GM18520 (cell line): ENCODE data around the gene CYP4F11.
"Not testable (repeated sequence)": the region's sequence is repeated elsewhere in the genome, so short reads cannot be mapped to it uniquely, and the experiment has no call there.

ENCODE experiments used
- ATAC-seq: cut with Tn5 transposase; IDR thresholded peaks from one replicate; pipeline ENCODE4 v1.9.1; 2021; ENCODE audit not compliant: unreplicated experiment

CYP4F11 gene

DNA sequence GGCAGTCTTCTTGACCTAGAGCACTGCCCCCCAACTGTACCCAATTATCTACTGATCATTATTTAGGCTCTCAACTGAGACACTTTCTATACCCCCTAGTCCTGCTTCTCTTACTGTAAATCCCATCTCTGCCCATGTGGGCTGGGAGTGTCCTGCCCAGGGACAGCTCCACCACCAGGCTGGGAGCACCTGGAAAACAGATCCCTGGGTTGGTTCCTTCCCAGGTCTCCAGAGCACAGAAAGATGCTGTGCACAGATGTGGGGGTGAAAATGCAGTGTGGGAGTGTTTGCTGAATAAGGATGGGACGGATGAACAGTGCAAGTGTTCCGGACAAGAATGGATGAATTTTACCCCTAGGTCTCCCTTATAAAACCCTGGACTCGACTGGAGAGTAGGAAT is 49.2 kb downstream of the CYP4F11 start:
- no peak for ATAC-seq

DNA sequence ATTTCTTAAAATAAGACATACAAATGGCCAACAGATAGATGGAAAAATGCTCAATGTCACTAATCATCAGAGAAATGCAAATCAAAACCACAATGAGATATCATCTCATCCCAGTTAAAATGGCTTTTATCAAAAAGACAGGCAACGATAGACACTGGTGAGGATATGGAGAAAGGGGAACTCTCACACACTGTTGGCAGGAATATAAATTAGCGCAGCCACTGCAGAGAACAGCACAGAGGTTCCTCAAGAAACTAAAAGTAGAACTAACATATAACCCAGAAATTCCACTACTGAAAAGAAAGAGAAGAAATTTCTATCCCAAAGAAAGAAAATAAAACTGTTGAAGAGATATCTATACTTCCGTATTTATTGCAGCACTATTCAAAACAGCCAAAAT is 51.0 kb downstream of the CYP4F11 start:
- ATAC-seq: not testable (repeated sequence)

DNA sequence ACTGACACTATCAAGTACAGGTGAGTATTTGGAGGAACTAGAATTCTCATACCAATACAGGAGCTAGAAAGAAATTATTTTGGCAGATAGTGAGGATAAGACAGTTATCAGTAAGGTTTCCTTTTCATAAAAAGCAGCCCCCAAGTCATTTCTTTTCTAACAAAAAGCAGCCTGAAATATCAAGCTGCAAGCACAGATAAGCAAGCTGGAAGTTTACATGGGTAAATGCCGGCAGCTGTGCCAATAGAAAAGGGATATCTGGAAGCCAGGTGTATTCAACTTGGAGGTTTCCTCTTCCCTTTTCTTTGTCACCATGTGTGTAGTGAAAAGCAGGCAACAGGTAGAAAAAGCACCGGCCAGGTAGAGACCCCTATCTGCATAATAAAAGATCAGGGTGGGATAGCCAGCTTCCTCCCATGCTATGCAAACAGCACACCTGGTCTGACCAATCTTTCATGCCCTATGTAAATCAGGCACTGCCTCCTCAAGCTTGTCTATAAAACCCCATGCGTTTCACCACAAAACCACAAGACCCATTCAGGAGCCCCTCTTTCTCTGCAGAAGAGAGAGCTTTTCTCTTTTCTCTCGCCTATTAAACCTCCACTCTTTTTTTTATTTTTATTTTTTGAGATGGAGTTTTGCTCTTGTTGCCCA is 59.4 kb downstream of the CYP4F11 start:
- ATAC-seq: no peak

DNA sequence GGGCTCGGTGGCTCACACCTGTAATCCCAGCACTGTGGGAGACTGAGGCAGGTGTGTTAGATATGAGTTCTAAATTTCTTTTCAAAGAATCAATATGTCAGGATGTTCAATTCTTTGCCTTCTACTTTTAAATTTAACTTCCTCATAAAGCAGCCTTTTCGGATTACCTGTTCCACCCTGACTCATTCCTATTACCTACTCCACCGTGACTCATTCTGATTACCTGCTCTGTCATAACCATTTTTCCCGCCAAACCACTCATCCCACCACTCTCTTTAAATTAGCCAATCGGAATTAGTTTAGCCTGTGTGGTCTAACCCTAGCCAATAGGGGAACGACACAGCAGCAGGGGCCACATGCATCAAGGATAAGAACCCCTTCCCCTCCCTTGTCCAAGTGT is 60.6 kb downstream of the CYP4F11 start:
- not testable (repeated sequence) for ATAC-seq

DNA sequence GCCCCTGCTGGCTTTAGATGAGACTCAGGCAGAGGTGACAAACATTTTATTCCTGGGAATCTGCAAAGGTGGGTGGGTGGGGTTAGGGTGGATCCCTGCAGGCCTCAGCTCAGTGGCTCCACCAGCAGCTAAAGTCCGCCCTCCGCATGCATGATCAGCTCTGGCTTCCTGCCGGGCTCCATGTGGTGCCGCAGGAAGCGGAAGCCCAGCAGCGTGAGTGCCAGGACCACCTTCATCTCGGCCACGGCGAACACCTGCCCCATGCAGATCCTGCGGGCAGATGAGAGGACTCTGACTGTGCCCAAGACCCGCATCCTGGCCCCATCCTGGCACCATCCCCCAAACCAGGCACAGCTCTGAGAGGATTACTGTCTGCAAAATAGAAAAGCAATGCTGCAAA is 62.8 kb downstream of the CYP4F11 start:
- ATAC-seq: no peak

DNA sequence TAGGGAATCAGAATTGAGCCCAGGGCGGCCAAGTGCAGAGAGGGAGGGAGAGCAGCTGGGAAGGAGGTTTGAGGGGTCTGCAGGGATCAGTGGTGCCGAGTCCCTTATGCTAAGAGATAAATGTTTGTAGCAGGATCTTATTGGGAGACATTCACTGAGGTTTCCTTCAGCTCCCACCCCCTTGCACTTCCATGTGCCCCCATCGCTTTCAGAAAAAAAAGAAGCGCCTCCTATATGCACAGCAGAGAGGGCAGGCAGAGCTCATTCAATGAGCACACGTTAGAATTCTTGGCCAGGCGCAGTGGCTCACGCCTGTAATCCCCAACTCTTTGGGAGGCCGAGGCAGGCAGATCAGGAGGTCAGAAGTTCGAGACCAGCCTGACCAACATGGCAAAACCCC is 64.5 kb downstream of the CYP4F11 start:
- ATAC-seq: no peak

DNA sequence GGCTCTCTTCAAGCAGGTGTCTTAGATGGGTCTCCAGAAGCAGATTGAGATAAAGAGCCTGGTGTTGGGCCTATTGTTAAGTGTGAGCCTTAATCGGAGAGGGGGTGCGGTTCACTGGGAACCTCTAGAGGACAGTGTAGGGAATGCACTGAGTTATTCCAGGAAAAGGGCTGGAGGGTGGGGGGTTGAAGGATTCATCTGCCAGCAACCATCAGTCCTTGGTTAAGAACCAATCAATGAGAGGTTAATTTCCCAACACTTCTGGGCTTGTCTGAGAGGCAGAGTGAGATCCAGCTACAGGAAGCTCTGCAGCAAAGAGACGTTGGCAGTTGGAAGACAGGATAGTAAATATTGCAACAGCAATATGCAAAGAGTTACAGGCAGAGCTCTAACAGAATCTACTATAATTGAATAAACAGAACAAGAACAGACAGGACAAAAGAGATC is 65.2 kb downstream of the CYP4F11 start:
- ATAC-seq: no peak

DNA sequence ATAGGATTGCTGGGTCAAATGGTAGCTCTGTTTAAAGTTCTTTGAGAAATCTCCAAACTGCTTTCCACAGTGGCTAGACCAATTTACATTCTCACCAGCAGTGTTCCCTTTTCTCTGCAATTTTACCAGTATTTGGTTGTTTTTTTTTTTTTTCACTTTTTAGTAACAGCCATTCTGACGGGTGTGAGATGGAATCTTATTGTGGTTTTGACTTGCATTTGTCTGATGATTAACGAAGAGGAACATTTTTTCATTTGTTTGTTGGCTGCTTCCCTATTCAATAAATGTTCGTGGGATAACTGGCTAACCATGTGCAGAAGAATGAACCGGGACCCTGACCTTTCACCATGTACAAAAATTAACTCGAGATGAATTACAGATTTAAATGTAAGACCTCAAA is 67.7 kb downstream of the CYP4F11 start:
- no peak for ATAC-seq

DNA sequence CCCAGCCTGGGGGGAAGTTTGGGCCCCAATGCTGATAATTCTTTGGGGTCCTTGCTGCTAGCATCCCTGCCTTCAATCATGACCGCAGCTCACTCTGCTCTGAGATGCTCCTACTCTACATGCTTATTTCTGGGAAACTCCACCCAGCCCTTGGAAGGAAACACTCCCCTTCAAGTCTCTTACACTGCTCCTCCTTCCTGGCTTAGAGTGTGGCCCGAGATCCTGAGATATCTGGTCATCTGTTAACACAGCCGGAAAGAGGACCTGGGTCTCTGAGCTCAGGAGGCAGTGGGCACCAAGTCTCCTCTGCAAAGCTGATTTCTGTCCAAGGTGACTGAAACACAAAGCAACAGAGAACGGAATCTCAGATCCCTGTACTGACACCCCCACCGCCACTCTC is 69.5 kb downstream of the CYP4F11 start:
- ATAC-seq: no peak

DNA sequence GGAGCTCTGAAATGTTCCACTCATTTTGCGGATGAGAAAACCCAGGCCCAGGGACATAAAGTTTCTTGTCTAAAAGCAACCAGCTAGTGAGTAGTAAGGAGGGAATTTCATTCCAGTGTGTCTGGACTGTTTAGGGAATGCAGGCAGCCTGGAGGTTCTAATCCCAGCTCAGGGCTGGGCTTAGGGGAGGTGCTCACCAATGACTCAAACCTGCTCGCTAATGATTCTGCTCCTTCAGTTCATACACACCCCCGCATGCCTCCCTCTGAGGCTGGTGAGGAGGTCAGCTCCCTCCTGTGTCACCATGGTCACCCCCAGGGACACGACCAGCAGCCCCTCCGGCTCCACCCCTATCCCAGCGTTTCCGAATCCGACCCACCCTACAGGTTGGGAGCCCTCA is 71.1 kb downstream of the CYP4F11 start:
- ATAC-seq: no peak

DNA sequence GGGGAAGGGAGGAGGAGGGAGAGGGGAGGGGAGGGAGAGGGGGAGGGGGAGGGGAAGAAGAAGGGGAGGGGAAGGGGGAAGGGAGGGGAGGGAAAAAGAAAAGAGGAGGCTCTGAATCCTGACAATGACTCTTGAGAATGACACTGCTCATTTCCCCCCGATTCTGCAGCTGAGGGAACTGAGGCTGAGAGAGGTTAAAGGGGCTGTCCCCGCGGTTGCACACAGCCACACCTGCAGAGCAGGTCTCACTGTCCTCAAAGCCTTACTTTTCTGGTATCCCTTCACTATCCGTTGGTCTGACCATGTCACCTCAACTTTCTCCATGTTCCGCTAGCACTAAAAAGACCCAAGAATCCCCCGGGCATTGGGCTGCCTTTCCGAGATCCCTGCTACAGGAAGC is 71.9 kb downstream of the CYP4F11 start:
- ATAC-seq: no peak
